Small intestine (tissue), 7 donors: Measurements from ENCODE around the gene PDILT. TPM values are rescaled to one million over a fixed set of nuclear protein-coding genes. Genes with fewer than 3 reads are reported as not detected.

Experiments used
- DNase-seq, 2 donors: peaks; one replicate each; pipeline versions ENCODE4 v3.0.0 to v3.0.0-alpha.2; 2013
- FAIRE-seq: peaks from 2 replicates; lab custom pipeline; 2012; peaks lifted over from hg19 to GRCh38; lab: Jason Lieb, UNC
- H3K27ac ChIP-seq, 3 donors: one replicate each; pipeline ENCODE4 v1.5.1; 2013; ENCODE audit warnings: low read length in 2 of 3, mild to moderate bottlenecking in 2 of 3, control low read depth in 1 of 3, inconsistent platforms in 1 of 3, low read depth in 1 of 3, moderate library complexity in 1 of 3
- H3K27me3 ChIP-seq, 3 donors: one replicate each; pipeline ENCODE4 v1.6.1; 2013; ENCODE audit warnings: low read length in 3 of 3, inconsistent platforms in 1 of 3; ENCODE audit not compliant: control insufficient read depth in 3 of 3, insufficient read depth in 3 of 3
- H3K36me3 ChIP-seq, 3 donors: one replicate each; pipeline ENCODE4 v1.6.1; 2013; ENCODE audit warnings: low read length in 3 of 3, inconsistent platforms in 1 of 3, low read depth in 1 of 3, mild to moderate bottlenecking in 1 of 3, moderate library complexity in 1 of 3; ENCODE audit not compliant: control insufficient read depth in 3 of 3, insufficient read depth in 2 of 3
- H3K4me1 ChIP-seq, 3 donors: one replicate each; pipeline ENCODE4 v1.6.1; 2013; ENCODE audit warnings: low read length in 2 of 3, inconsistent platforms in 1 of 3, low read depth in 1 of 3, mild to moderate bottlenecking in 1 of 3, moderate library complexity in 1 of 3; ENCODE audit not compliant: control insufficient read depth in 3 of 3, insufficient read depth in 2 of 3
- H3K4me3 ChIP-seq, 3 donors: one replicate each; pipeline ENCODE4 v1.5.1; 2013; ENCODE audit warnings: low read length in 3 of 3, control low read depth in 1 of 3, inconsistent platforms in 1 of 3, low read depth in 1 of 3, mild to moderate bottlenecking in 1 of 3, moderate library complexity in 1 of 3
- H3K9me3 ChIP-seq, 2 donors: one replicate each; pipeline ENCODE4 v1.6.1; 2013; ENCODE audit warnings: low read depth in 1 of 2, low read length in 1 of 2; ENCODE audit not compliant: control insufficient read depth in 2 of 2, insufficient read depth in 1 of 2
- WGBS, 3 donors: extraction: QIAGEN DNeasy Blood & Tissue Kit; methylation state at CpG; one replicate each; pipeline ENCODE4 v1.1.7; 2013; 5-methylcytosine and 5-hydroxymethylcytosine counted together
- polyA plus RNA-seq, 4 donors: library from polyadenylated mRNA; stranded (reverse) in 3 of 4; unstranded in 1 of 4; fragments of 200-250 nt in 3 of 4; fragments of 120-200 nt in 1 of 4; gene quantifications; one replicate each; pipeline versions ENCODE4 v1.2.1 to v1.2.3, GENCODE V29; 2013
- donor health status: healthy with polysubstance abuse.
- donor health status: control.
- donor health status: control.
- donor health status: Bipolar disorder and iron deficiency.
- donor health status: healthy.

The PDILT gene
- polyA plus RNA-seq, 4 donors, result 0.19 TPM; not detected in 3

DNA sequence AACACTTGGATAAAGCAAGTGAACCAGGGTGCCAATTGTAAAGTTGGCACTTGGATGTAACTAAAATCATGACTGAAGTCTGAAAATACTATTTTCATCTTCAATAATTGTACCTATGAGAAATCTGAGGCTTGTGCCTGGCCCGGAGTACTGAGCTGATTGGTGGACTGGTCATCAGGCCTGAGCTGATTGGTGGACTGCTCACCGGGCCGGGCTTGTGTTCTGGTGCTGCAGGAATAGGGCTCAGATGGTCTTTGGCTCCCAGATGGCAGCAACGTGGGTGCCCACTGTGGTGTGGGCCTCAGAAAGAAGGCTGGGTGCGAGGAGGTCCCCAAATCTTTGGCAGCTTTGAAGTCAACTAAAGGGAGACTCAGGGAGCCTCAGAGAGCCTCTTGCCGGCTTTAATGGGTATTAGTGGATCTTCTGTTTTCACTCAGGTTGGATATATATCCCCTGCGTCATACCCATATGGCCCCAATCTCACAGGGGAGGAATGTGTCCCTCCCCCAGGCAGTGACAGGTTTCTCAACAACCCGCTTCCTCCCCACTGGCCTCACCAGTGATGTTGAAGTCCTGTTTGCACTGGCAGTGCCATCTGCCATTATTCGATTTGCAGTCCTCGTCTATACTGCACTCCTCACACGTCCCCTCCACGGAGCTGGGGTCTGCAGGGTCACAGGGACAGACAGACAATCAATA, 56.7 kb downstream of the PDILT start:
- no peak for DNase-seq
- WGBS, 3 donors, result 62 to 76% (median 71%) methylated on average over 12 of the region's 12 CpGs
- Histone ChIP-seq H3K4me1 (no peaks in the 10 kb centered on the region), H3K36me3 (no peaks in the 10 kb centered on the region), H3K9me3 (no peaks in the 10 kb centered on the region), H3K27me3 (peaks cover 0 to 3% (median 0%) of the 10 kb centered on the region in 3 donors), H3K4me3 (no peak overlapping the region), H3K27ac (no peak overlapping the region)
- no peak for FAIRE-seq

GRCh38 chr16:20344611-20345010, 59.9 kb downstream of the PDILT start:
- Histone ChIP-seq H3K27ac (no peak overlapping the region), H3K9me3 (no peaks in the 10 kb centered on the region), H3K36me3 (no peaks in the 10 kb centered on the region), H3K4me1 (no peaks in the 10 kb centered on the region), H3K27me3 (peaks cover 0 to 3% (median 0%) of the 10 kb centered on the region in 3 donors), H3K4me3 (no peak overlapping the region)
- FAIRE-seq (no peak), DNase-seq (no peak)
- 71 to 76% (median 71%) methylated on average over 5 of the region's 5 CpGs for WGBS, 3 donors

- no peak for DNase-seq
- WGBS, 3 donors, result 82 to 94% (median 86%) methylated on average over 3 of the region's 3 CpGs
- Histone ChIP-seq H3K27me3 (no peaks in the 10 kb centered on the region), H3K9me3 (no peaks in the 10 kb centered on the region), H3K36me3 (no peaks in the 10 kb centered on the region), H3K27ac (no peak overlapping the region), H3K4me3 (no peak overlapping the region), H3K4me1 (no peaks in the 10 kb centered on the region)
- FAIRE-seq, result no peak
Measured at GRCh38 chr16:20339744-20340143, 64.8 kb downstream of the PDILT start.

DNA sequence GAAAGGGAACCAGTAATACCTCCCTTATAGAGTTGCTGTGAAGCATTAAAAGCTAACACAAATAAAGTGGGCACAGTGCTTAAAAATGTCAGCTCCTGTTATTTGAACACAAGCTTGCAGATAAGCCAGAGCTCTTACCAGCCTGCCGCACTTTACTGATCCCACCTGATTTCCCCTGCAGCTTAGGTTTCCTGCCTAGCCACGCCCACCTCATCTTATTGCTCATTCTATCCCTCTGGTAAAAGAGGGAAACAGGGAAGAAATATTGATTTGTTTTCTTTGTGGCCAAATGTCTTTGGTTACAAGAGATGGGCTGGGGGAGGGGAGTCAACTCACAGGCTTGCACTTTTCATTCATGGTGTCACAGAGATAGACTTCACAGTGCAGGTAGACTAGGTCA, 67.6 kb downstream of the PDILT start:
- H3K27me3 ChIP-seq, result no peaks in the 10 kb centered on the region
- no peaks in the 10 kb centered on the region for H3K9me3 ChIP-seq
- 60 to 65% (median 62%) methylated on average over 2 of the region's 2 CpGs for WGBS, 3 donors
- no peak for FAIRE-seq
- no peak overlapping the region for H3K4me3 ChIP-seq
- H3K27ac ChIP-seq, result no peak overlapping the region
- DNase-seq, result no peak
- H3K4me1 ChIP-seq, result no peaks in the 10 kb centered on the region
- no peaks in the 10 kb centered on the region for H3K36me3 ChIP-seq

DNA sequence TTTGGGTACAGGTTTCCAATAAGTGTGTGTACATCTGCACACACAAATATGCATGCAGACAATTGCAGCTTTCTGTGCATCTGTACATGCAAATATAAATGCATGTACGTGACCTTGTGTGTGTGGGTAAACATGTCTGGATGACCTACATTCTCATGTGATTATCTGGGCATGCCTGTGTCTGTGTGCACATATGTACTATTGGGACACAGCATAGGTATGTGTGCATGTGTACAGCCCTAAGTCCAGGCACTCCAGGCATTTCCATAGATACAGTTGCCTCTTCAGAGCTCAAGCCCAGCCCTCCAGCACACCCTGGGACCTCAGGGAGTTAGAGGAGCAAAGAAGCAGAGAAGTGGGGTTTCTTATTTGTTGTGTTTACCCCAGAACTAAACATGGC, 70.1 kb downstream of the PDILT start:
- no peak overlapping the region for H3K4me3 ChIP-seq
- 65 to 91% (median 67%) methylated on average over 1 of the region's 1 CpG for WGBS, 3 donors

DNA sequence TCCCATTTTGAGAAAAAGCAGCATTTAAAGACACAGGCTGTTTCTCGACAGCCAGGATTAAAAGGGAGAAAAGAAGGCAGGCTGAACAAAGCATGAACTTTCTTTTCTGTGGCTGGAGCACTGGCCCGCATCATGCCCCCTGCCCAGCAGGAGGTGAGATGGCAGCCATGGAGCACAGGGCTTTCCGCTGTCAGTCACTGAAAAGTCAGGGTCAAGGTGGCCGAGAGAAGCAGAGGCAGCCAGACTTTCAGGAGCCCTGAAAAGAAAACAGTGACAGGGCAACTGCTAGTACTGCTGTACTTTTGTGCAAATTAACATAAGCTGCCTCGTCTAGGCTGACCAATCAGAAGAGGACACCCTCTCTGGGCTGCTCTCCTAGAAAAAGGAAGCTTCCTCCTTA, 71.4 kb downstream of the PDILT start:
- no peak for DNase-seq
- Histone ChIP-seq H3K9me3 (no peaks in the 10 kb centered on the region), H3K36me3 (no peaks in the 10 kb centered on the region), H3K27me3 (no peaks in the 10 kb centered on the region), H3K27ac (no peak overlapping the region), H3K4me1 (no peaks in the 10 kb centered on the region), H3K4me3 (no peak overlapping the region)
- 64 to 66% (median 65%) methylated on average over 5 of the region's 5 CpGs for WGBS, 3 donors
- no peak for FAIRE-seq

More for the DNA sequence above, 70.1 kb downstream of the PDILT start:
- Histone ChIP-seq H3K36me3 (no peaks in the 10 kb centered on the region), H3K4me1 (no peaks in the 10 kb centered on the region), H3K27me3 (no peaks in the 10 kb centered on the region), H3K27ac (no peak overlapping the region), H3K9me3 (no peaks in the 10 kb centered on the region)
- FAIRE-seq, result no peak
- no peak for DNase-seq

DNA sequence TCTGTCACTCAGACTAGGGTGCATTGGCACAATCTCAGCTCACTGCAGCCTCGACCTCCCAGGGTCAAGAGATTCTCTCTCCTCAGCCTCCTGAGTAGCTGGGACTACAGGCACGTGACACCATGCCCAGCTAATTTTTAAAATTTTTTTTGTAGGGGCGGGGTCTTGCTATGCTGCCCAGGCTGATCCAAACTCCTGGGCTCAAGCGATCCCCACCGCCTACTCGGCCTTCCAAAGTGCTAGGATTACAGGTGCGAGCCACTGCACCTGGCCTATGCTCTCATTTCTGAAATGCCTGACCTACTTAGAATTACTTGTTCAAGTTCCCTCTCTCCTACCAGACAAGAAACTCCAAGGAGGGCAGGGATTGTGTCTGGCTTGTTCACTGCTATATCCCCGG, 72.1 kb downstream of the PDILT start:
- H3K4me3 ChIP-seq, result no peak overlapping the region
- 85 to 91% (median 86%) methylated on average over 8 of the region's 8 CpGs for WGBS, 3 donors
- DNase-seq (no peak), FAIRE-seq (no peak)
- H3K9me3 ChIP-seq, result no peaks in the 10 kb centered on the region
- H3K4me1 ChIP-seq, result no peaks in the 10 kb centered on the region
- no peaks in the 10 kb centered on the region for H3K27me3 ChIP-seq
- H3K36me3 ChIP-seq, result no peaks in the 10 kb centered on the region
- no peak overlapping the region for H3K27ac ChIP-seq

DNA sequence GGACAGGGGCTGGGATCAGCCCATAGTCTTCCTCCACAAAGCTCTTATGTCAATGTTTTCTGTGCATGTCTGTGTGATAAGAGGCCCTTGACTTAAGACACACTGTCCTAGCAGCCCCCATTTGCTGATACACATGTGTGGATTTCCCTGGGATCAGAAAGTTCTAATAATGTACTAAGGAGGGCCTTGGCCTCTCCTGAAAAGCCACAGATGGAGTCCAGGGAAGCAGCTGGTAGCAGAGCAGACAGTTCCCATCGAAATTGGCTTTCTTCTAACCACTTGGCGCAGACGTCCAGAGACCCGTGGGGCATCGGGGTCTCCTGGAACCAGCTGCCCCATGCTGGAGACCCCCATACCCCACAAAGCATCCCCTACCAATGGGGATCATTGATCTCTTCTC, 72.9 kb downstream of the PDILT start:
- no peaks in the 10 kb centered on the region for H3K27me3 ChIP-seq
- FAIRE-seq, result no peak
- H3K27ac ChIP-seq, result no peak overlapping the region
- no peaks in the 10 kb centered on the region for H3K4me1 ChIP-seq
- H3K9me3 ChIP-seq, result peaks cover 0 to 6% of the 10 kb centered on the region in 2 donors
- no peaks in the 10 kb centered on the region for H3K36me3 ChIP-seq
- DNase-seq, result no peak
- H3K4me3 ChIP-seq, result no peak overlapping the region
- 75 to 88% (median 83%) methylated on average over 5 of the region's 5 CpGs for WGBS, 3 donors
